Type B pancreatic cell (in vitro differentiated cells): ENCODE data around the gene HAO1. TPM values are rescaled to one million over a fixed set of nuclear protein-coding genes. Genes with fewer than 3 reads are reported as not detected.

Experiments used
- DNase-seq: peaks from one replicate; pipeline ENCODE4 v3.0.0; 2021; ENCODE audit warnings: mixed read lengths; ENCODE audit not compliant: unreplicated experiment; ENCODE audit errors: extremely low spot score
- H3K27ac Mint-ChIP-seq: 2 replicates; pipeline ENCODE4 v1.8.0; 2021; ENCODE audit warnings: mild to moderate bottlenecking, mixed read lengths
- H3K27me3 Mint-ChIP-seq: 2 replicates; pipeline ENCODE4 v1.8.0; 2021; ENCODE audit warnings: mixed read lengths
- H3K36me3 Mint-ChIP-seq: 2 replicates; pipeline ENCODE4 v1.8.0; 2021; ENCODE audit warnings: mixed read lengths
- H3K4me1 Mint-ChIP-seq: one replicate; pipeline ENCODE4 v1.8.0; 2021; ENCODE audit warnings: mixed read lengths; ENCODE audit not compliant: unreplicated experiment
- H3K4me3 Mint-ChIP-seq: 2 replicates; pipeline ENCODE4 v1.8.0; 2021; ENCODE audit warnings: mild to moderate bottlenecking, mixed read lengths
- H3K9me3 Mint-ChIP-seq: 2 replicates; pipeline ENCODE4 v1.8.0; 2021; ENCODE audit warnings: mixed read lengths
- CTCF ChIP-seq: fragments of 200-600 bp; sonication (generic); conservative IDR thresholded peaks from 2 replicates; pipeline ENCODE4 v1.5.0; 2021; ENCODE audit warnings: antibody characterized with exemption, mild to moderate bottlenecking
- total RNA-seq: library from RNA; stranded (reverse); gene quantifications from 2 replicates; pipeline ENCODE4 v1.2.1, GENCODE V29; 2021; ENCODE audit warnings: low replicate concordance

HAO1 gene
- total RNA-seq, 1 donor from 2014 or later, result not detected

- no peak overlapping the region for H3K4me3 Mint-ChIP-seq
- no peak for TF ChIP-seq CTCF
- no peak overlapping the region for H3K27ac Mint-ChIP-seq
- H3K27me3 Mint-ChIP-seq, result peaks cover 4% of the 10 kb centered on the region
- no peaks in the 10 kb centered on the region for H3K36me3 Mint-ChIP-seq
- H3K4me1 Mint-ChIP-seq, result peaks cover 9% of the 10 kb centered on the region
- no peaks in the 10 kb centered on the region for H3K9me3 Mint-ChIP-seq
- DNase-seq, result no peak
These were observed 83.5 kb downstream of the HAO1 start for GRCh38 chr20:7856756-7857155.

- H3K36me3 Mint-ChIP-seq, result no peaks in the 10 kb centered on the region
These were observed 84.7 kb downstream of the HAO1 start for GRCh38 chr20:7855545-7855944.

GRCh38 chr20:7853493-7853892, 86.8 kb downstream of the HAO1 start:
- H3K4me1 Mint-ChIP-seq, result no peaks in the 10 kb centered on the region
- no peak for DNase-seq
- no peak overlapping the region for H3K4me3 Mint-ChIP-seq
- peaks cover 5% of the 10 kb centered on the region for H3K27me3 Mint-ChIP-seq
- H3K27ac Mint-ChIP-seq, result no peak overlapping the region
- TF ChIP-seq CTCF, result no peak
- no peaks in the 10 kb centered on the region for H3K9me3 Mint-ChIP-seq
- H3K36me3 Mint-ChIP-seq, result no peaks in the 10 kb centered on the region

More at GRCh38 chr20:7855545-7855944, 84.7 kb downstream of the HAO1 start:
- Mint-ChIP-seq H3K9me3 (no peaks in the 10 kb centered on the region), H3K27ac (peak overlapping the region; percentile 30), H3K27me3 (peaks cover 3% of the 10 kb centered on the region), H3K4me3 (no peak overlapping the region), H3K4me1 (peaks cover 9% of the 10 kb centered on the region)
- no peak for TF ChIP-seq CTCF
- DNase-seq, result no peak

- no peak overlapping the region for H3K4me3 Mint-ChIP-seq
- H3K36me3 Mint-ChIP-seq, result no peaks in the 10 kb centered on the region
- H3K27ac Mint-ChIP-seq, result no peak overlapping the region
- H3K4me1 Mint-ChIP-seq, result no peaks in the 10 kb centered on the region
- DNase-seq, result no peak
- peaks cover 5% of the 10 kb centered on the region for H3K27me3 Mint-ChIP-seq
- H3K9me3 Mint-ChIP-seq, result no peaks in the 10 kb centered on the region
- no peak for TF ChIP-seq CTCF
These were observed 89.3 kb downstream of the HAO1 start for GRCh38 chr20:7850775-7851490.

- TF ChIP-seq CTCF, result no peak
- H3K36me3 Mint-ChIP-seq, result no peaks in the 10 kb centered on the region
- peaks cover 5% of the 10 kb centered on the region for H3K27me3 Mint-ChIP-seq
- no peak overlapping the region for H3K4me3 Mint-ChIP-seq
- no peaks in the 10 kb centered on the region for H3K4me1 Mint-ChIP-seq
- H3K9me3 Mint-ChIP-seq, result no peaks in the 10 kb centered on the region
- no peak for DNase-seq
- H3K27ac Mint-ChIP-seq, result no peak overlapping the region
These were observed 90.6 kb downstream of the HAO1 start for GRCh38 chr20:7849675-7850074.

- TF ChIP-seq CTCF, result no peak
- no peak overlapping the region for H3K27ac Mint-ChIP-seq
- H3K9me3 Mint-ChIP-seq, result no peaks in the 10 kb centered on the region
- no peak for DNase-seq
- no peaks in the 10 kb centered on the region for H3K36me3 Mint-ChIP-seq
- no peaks in the 10 kb centered on the region for H3K4me1 Mint-ChIP-seq
- H3K27me3 Mint-ChIP-seq, result peaks cover 6% of the 10 kb centered on the region
- no peak overlapping the region for H3K4me3 Mint-ChIP-seq
These were observed 91.9 kb downstream of the HAO1 start for GRCh38 chr20:7848351-7848750.
